ENCODE results near the gene NIT1.

The NIT1 gene

DNA sequence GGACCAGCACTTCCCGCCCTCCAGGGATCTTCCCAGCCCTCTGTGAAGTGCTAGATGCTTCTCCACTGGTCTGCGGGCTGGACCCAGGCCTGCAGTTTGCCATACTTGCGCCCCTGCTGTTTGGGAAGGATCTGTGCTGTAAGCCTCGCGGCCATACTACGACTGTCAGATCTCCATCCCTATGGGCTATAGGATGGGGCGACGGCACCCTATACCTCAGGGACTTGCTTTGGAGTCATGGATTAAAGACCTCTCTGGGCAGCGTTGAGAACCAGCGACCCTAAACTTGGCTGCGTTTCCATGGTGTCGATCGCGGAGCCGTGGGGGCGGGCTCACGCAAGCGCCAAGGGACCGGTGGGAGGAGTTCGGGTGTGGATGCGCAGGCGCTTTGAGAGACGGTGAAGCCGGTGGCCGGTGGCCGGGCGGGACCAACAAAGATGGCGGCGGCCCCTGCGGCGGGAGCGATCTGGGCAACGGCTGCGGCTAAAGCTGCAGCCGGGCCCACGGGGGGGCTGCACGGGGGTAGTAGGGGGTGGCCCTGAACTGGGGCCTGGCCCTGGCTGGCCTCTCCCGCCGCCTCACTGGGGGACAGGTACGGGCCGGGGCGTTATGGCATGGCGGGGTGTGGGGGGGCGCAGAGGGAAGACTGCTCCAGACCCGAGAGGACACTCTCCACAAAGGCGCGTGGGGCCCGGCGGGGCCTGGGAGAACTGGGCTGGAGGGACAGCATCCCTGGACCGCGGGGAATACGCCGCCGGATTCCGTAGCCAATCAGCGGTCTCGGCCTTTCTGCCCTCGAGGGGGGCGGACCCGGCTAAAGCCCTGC is 41.4 kb downstream of the NIT1 start, which contains the start of gene USP21:
TSS of gene USP21 (plus strand) at position 414 of the 826 bp plus-strand sequence. CDS start 1,141 bp downstream, outside the sequence.
- peak; percentile 90 for DNase-seq

DNA sequence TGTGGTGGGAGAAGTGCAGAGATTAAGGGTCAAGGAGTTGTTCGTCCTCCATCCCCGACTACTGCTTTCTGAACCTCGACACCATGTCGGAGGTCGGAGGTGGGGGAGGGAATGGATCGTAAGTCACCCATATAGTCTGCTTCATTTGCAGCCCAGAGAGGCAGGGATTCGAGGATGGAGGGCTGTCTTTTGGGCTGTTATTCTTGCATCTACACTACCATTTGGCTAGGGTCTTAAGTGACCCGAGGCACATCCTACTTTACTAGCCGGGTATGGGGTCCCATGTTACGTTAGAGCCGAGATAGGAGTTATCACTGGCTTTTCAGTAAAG is 42.0 kb downstream of the NIT1 start:
- DNase-seq, result no peak

DNA sequence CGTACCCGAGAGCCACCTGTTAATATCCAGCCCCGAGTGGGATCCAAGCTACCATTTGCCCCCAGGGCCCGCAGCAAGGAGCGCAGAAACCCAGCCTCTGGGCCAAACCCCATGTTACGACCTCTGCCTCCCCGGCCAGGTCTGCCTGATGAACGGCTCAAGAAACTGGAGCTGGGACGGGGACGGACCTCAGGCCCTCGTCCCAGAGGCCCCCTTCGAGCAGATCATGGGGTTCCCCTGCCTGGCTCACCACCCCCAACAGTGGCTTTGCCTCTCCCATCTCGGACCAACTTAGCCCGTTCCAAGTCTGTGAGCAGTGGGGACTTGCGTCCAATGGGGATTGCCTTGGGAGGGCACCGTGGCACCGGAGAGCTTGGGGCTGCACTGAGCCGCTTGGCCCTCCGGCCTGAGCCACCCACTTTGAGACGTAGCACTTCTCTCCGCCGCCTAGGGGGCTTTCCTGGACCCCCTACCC is 42.8 kb downstream of the NIT1 start:
- no peak for DNase-seq

- no peak for DNase-seq
Measured at GRCh38 chr1:161161652-161162051, 43.7 kb downstream of the NIT1 start.

- no peak for DNase-seq
Measured at GRCh38 chr1:161162052-161162451, 44.1 kb downstream of the NIT1 start.

GRCh38 chr1:161162806-161163205 is 44.9 kb downstream of the NIT1 start:
- no peak for DNase-seq

DNA sequence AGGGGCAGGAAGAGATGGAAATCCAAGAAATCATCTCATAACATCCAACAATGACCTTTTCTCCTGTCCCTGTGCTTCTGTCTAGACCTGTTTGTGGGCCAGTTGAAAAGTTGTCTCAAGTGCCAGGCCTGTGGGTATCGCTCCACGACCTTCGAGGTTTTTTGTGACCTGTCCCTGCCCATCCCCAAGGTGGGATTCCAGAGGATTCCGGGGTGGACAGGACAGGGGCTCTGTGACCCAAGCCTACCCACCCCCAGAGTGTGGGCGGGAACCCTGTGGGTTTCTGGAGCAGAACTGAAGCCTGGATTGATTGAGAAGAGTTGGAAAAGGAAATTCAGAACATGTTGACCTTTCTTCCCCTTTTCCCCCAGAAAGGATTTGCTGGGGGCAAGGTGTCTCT is 45.9 kb downstream of the NIT1 start:
- no peak for DNase-seq

DNA sequence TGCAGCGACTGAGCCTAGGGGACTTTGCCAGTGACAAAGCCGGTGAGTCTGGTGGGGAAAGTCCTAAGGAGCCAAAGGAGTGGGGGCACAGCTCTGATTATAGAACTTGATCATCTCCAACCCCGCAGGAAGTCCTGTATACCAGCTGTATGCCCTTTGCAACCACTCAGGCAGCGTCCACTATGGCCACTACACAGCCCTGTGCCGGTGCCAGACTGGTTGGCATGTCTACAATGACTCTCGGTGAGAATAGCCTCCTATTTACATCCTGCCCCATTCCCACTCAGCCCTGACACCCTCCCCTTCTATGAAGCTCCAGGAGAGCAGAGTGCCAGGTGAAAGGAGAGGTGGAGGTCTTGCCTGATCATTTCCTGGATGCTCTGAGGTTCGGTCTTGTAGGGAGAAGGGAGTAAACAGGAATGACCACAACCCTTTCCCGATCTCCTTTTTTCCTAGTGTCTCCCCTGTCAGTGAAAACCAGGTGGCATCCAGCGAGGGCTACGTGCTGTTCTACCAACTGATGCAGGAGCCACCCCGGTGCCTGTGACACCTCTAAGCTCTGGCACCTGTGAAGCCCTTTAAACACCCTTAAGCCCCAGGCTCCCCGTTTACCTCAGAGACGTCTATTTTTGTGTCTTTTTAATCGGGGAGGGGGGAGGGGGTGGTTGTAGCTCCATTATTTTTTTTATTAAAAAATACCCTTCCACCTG is 47.2 kb downstream of the NIT1 start:
- DNase-seq, result no peak

DNA sequence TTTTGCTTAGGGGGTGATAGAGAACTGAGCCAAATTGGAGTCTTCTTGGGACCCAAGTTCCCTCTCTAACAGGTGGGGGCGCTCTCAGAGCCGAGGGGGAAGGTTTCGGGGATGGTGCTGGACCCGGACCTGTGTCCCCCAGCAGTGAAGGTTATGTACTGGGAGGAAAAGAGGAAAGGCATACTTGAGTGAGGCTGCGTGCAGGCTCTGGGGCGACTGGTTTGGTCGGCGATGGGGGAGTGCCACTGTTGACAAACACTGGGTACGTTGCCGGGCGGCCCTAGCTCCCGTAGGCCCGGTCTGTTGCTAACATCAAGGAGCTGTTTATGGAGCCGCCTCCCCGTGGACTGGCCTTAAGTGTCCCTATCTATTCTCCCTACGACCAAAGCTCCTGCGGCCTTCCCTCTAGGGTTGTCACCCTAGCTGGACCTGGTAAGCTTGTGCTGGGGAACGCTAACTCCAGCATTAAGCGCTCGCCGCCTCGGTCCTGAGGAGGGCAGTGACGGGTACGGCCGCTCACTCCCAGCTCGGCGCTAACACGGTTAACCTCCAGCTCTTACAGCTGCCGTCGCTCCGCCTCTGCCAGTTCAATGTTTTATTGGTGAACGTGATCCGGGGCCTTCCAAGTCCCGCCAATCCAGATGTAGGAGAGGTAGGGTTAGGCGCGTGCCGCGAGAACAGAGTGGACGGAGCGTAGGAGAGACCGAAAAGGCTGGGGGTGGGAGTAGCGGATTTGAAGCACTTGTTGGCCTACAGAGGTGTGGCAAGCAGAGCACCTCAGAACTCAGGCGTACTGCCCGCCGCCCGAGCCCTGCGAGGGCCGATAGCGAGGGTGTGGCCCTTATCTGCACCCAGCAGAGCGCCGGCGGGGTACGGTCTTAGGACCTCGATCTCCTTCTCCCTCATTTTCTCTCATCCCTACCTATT is 48.1 kb downstream of the NIT1 start, which contains the start of gene PPOX:
TSS of gene PPOX (plus strand) at position 685 of the 927 bp plus-strand sequence. CDS start 422 bp downstream, outside the sequence.
- DNase-seq, result peak; percentile 93

DNA sequence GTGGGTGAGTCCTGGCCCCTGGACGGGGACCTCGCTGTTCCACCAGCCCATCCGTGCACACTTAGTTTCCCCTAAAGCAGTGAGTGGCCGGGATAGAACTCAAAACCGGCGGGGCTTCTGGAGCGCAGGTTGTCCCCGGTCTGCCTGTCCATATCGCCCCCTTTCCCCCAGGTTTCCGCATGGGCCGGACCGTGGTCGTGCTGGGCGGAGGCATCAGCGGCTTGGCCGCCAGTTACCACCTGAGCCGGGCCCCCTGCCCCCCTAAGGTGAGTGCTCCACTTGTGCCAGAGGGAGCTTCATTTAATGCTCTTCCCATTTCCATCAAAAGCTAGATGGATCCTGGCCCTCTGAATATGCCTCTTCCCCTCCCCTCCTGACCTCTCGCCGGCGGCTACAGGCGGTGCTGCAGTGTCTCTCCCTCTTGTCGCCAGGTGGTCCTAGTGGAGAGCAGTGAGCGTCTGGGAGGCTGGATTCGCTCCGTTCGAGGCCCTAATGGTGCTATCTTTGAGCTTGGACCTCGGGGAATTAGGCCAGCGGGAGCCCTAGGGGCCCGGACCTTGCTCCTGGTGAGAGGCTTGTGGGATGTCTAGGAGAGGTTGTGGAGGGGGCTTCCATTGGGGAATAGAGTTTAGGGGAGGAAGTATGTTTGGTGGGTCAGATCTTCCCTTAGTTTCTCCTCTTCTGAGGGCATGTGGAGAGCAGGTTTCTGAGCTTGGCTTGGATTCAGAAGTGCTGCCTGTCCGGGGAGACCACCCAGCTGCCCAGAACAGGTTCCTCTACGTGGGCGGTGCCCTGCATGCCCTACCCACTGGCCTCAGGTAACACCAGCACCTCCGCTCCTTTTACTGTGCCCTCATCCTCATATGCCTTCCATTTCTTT is 49.0 kb downstream of the NIT1 start:
- no peak for DNase-seq

GRCh38 chr1:161168906-161169305 is 51.0 kb downstream of the NIT1 start:
- DNase-seq, result no peak
